Daoy (cell line): Measurements from ENCODE around the gene OR8B12. TPM values are rescaled to one million over a fixed set of nuclear protein-coding genes. Genes with fewer than 3 reads are reported as not detected.
"Not testable (repeated sequence)": the region's sequence is repeated elsewhere in the genome, so short reads cannot be mapped to it uniquely, and the experiment has no call there.

ENCODE experiments used
- DNase-seq: peaks from one replicate; pipeline ENCODE4 v3.0.0-alpha.2; 2015; ENCODE audit warnings: low read depth
- total RNA-seq: library from RNA; depleted of rRNA; stranded (reverse); fragments of >200 nt; shearing (Covaris generic); gene quantifications from 2 replicates; pipeline ENCODE4 v1.2.3, GENCODE V29; 2014; rRNA removed

OR8B12 gene
- total RNA-seq, 1 experiment from 2014 or later = not detected

DNA sequence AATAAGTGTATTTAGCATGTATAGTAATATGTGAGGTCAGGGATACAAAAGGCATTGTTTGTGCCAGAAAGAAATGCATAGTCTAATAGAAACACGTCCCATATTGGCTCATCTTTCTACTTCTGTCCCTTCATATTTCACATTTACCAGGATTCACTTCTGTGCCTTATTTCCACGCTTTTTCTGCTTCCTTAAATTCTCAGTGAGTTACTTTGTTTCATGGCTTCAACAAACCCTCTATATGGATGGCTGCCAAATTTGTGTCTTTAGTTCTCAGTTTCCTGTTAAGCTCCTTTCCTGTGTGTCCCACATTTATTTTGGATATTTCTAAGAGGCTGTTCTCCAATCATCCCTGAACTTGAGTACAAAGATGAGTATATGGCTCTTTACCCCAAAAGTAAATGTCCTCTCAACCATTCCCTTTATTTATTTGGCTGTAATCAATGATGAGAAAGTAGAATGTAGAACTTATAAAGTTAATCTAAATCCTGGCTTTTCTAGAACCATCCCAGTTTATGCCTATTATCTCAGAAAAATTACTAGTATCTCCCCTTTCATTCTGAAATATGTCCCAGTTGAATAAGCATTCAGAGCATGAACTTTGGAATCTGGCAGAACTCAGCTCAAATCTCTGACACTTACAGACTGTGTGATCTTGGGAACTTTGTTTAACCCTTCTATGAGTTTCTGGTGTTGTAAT, 23.5 kb downstream of the OR8B12 start:
- no peak for DNase-seq

GRCh38 chr11:124518989-124519451, 24.4 kb downstream of the OR8B12 start:
- DNase-seq = no peak

GRCh38 chr11:124517314-124517713, 26.1 kb downstream of the OR8B12 start:
- no peak for DNase-seq

GRCh38 chr11:124514675-124515074, 28.8 kb downstream of the OR8B12 start:
- not testable (repeated sequence) for DNase-seq

DNA sequence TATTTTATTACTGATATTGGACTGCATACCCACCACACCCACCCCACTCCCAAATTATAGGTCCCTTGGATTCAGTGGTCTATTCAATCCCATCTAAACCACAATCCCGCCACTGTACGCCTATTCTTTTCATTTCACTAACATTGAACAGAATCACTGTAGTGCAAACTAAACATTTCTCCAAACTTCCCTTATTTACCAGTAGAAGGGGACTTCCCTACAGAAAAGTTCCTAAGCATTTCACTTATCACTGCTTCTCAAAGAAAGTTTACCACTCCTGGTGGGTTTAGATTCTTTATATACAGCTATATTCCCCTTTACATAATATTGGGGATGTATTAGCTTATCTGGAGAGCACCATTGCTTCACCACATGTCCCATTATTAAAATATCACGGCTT, 29.3 kb downstream of the OR8B12 start:
- DNase-seq = no peak

DNA sequence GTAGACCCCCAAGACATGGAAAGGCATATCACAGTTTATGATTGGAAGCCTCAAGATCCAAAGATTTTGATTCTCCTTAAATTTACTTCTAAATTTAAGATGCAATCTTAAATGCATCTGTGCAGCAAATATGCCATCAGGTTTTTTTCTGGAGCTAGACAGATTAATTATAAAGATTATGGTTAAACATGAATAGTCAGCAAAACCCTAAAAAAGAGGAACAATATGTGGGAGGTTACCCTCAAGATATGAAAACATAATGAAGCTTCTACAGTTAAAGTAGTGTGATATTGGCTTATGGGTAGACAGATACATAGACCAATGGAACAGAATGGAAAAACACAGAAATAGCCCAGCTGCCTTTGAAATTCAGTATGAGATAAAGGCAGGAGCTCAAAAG, 31.7 kb downstream of the OR8B12 start:
- no peak for DNase-seq

GRCh38 chr11:124510279-124510678, 33.2 kb downstream of the OR8B12 start:
- DNase-seq = no peak

DNA sequence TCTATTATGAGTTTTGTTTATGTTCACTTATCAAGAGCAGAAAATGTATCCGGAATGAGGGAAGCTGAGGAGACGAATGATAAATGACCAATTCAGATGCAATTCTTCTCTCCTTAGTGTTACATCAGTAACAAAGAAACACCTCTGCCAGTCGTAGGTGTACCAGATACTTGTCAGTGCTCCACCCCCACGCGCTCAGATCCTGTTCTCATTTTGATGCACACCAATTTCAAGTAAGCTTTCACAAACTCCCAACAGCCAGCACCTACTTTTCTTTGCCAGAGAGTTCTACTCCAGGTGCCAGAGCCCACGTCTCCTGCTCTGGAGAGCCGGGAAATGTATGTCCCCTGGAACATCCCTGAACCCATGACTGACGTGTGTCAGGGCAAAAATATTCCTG, 43.7 kb downstream of the OR8B12 start:
- no peak for DNase-seq

DNA sequence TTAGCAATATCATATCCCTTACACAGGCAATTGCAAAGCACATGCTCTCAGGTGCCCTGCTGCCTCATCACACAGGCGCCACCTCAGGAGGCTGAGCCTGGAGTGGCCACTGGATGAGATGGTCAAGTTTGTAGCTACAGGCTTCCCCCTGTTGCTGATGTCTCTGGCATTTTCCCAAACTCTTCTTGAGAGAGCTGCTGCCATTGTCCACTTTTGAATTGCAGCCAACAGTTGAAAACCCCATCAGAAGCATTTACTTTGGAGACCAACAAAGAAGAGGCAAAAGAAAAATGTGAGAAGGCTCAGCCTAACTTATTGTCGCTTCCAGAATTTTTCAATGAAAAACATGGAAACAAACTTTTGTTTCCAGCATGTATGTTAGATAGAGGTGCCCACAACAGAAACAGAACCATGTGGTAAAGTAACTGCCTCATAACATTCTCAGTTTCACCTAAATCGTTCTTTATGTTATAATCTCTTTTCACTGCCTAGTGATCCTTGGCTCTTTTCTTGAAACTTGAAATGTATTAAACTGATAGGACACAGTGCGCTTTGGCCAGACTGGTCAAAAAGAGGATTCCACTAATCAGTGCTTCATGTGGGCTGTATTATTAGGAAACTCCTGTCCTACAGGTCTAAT, 50.3 kb downstream of the OR8B12 start:
- DNase-seq = no peak

Other genes with a start within 250 kb of the OR8B12 start
- gene OR8D1, start 229.7 kb downstream of the OR8B12 start, total RNA-seq = not detected in 2 replicates
- gene OR8D2, start 223.5 kb downstream of the OR8B12 start, total RNA-seq = not detected in 2 replicates
- not detected in 2 replicates for gene OR8B2, start 159.2 kb downstream of the OR8B12 start, total RNA-seq
- not detected in 2 replicates for gene OR8B3, start 144.6 kb downstream of the OR8B12 start, total RNA-seq
- gene OR8B4, start 118.8 kb downstream of the OR8B12 start, total RNA-seq = not detected in 2 replicates
- gene OR8B8, start 98.0 kb downstream of the OR8B12 start, total RNA-seq = not detected in 2 replicates
- not detected in 2 replicates for gene OR8A1, start 26.3 kb upstream of the OR8B12 start, total RNA-seq
- gene PANX3, start 67.8 kb upstream of the OR8B12 start, total RNA-seq = not detected in 2 replicates
- gene TBRG1, start 79.2 kb upstream of the OR8B12 start, total RNA-seq = 11.1 and 29.3 TPM in 2 replicates
- 3.7 and 4.1 TPM in 2 replicates for gene SIAE, start 130.1 kb upstream of the OR8B12 start, total RNA-seq
- 30.5 and 50.9 TPM in 2 replicates for gene SPA17, start 130.2 kb upstream of the OR8B12 start, total RNA-seq
- 2.7 and 3.4 TPM in 2 replicates for gene NRGN, start 196.3 kb upstream of the OR8B12 start, total RNA-seq
- not detected in 2 replicates for gene VSIG2, start 208.6 kb upstream of the OR8B12 start, total RNA-seq
- gene ESAM, start 218.6 kb upstream of the OR8B12 start, total RNA-seq = 0.15 and 0.34 TPM in 2 replicates